PC-3 (cell line): ENCODE results near the gene HIGD1B. TPM values are rescaled to one million over a fixed set of nuclear protein-coding genes. Genes with fewer than 3 reads are reported as not detected.

Experiments
- ATAC-seq: fragments of 200-7000 bp; cut with Tn5 transposase; 2 replicates; pipeline ENCODE4 v1.9.1; 2020; ENCODE audit warnings: mild to moderate bottlenecking, moderate library complexity
- BruUV-seq: library from RNA; stranded (reverse); fragments of 400-500 nt; replicated peaks from 2 replicates; lab custom pipeline; 2021; lab: Mats Ljungman, UMichigan
- CTCF ChIA-PET: fragments of 300-600 bp; sonication (Branson Sonifier 250); formaldehyde crosslinking; loops from one replicate; lab custom pipeline; 2022; ENCODE audit warnings: antibody characterized with exemption; lab: Charles Lee
- POLR2A ChIA-PET: fragments of 300-600 bp; sonication (Branson Sonifier 250); formaldehyde crosslinking; loops from one replicate; lab custom pipeline; 2022; ENCODE audit warnings: antibody characterized with exemption; ENCODE audit not compliant: unreplicated experiment; lab: Charles Lee
- DNase-seq: peaks from one replicate; pipeline ENCODE4 v3.0.0-alpha.2; 2015
- H2AFZ ChIP-seq: fragments of 300-600 bp; sonication (generic); 2 replicates; pipeline ENCODE4 v1.6.0; 2016; ENCODE audit warnings: antibody characterized with exemption, low read length
- H3F3A ChIP-seq: fragments of 300-600 bp; sonication (generic); one replicate; pipeline ENCODE4 v1.6.0; 2017; ENCODE audit warnings: antibody characterized with exemption, low read length, control low read depth, mild to moderate bottlenecking; ENCODE audit not compliant: unreplicated experiment
- H3K27ac ChIP-seq: fragments of 300-600 bp; sonication (generic); 2 replicates; pipeline ENCODE4 v1.5.1; 2016; ENCODE audit warnings: mild to moderate bottlenecking, low read length
- H3K27me3 ChIP-seq: fragments of 300-600 bp; sonication (generic); 2 replicates; pipeline ENCODE4 v1.6.1; 2016; ENCODE audit warnings: low read length, mixed read lengths
- H3K36me3 ChIP-seq: fragments of 300-600 bp; sonication (generic); 2 replicates; pipeline ENCODE4 v1.6.1; 2016; ENCODE audit warnings: low read depth, mixed run types, low read length, mixed read lengths
- H3K4me1 ChIP-seq: fragments of 300-600 bp; sonication (generic); 2 replicates; pipeline ENCODE4 v1.5.1; 2016; ENCODE audit warnings: low read length; ENCODE audit not compliant: insufficient read depth
- H3K4me2 ChIP-seq: fragments of 300-600 bp; sonication (generic); 2 replicates; pipeline ENCODE4 v1.6.0; 2016; ENCODE audit warnings: low read length
- H3K4me3 ChIP-seq: fragments of 300-600 bp; sonication (generic); 2 replicates; pipeline ENCODE4 v1.5.1; 2016; ENCODE audit warnings: mild to moderate bottlenecking, low read length, mixed read lengths
- H3K79me2 ChIP-seq: fragments of 300-600 bp; sonication (generic); 2 replicates; pipeline ENCODE4 v1.6.1; 2017; ENCODE audit warnings: low read length, mixed read lengths
- H3K9ac ChIP-seq: fragments of 300-600 bp; sonication (generic); 2 replicates; pipeline ENCODE4 v1.6.0; 2016; ENCODE audit warnings: mild to moderate bottlenecking, low read length
- H3K9me2 ChIP-seq: fragments of 300-600 bp; sonication (generic); replicated peaks from 2 replicates; pipeline ENCODE4 v1.6.1; 2016; ENCODE audit warnings: mixed run types, low read length, mixed read lengths
- H3K9me3 ChIP-seq: fragments of 300-600 bp; sonication (generic); 2 replicates; pipeline ENCODE4 v1.6.1; 2016; ENCODE audit warnings: low read length, mixed read lengths
- H4K20me1 ChIP-seq: fragments of 300-600 bp; sonication (generic); 2 replicates; pipeline ENCODE4 v1.6.1; 2016; ENCODE audit warnings: low read length, mixed read lengths
- CTCF ChIP-seq: fragments of 300-600 bp; sonication (generic); conservative IDR thresholded peaks from 2 replicates; pipeline ENCODE4 v1.5.1; 2017; ENCODE audit warnings: antibody characterized with exemption, low read depth, mild to moderate bottlenecking, low read length
- EZH2 ChIP-seq: fragments of 300-600 bp; sonication (generic); IDR thresholded peaks from one replicate; pipeline ENCODE4 v1.6.1; 2017; ENCODE audit warnings: antibody characterized with exemption, mild to moderate bottlenecking, low read length; ENCODE audit not compliant: unreplicated experiment
- EZH2phosphoT487 ChIP-seq: fragments of 300-600 bp; sonication (generic); IDR thresholded peaks from 2 replicates; pipeline ENCODE4 v1.6.1; 2018; ENCODE audit warnings: mild to moderate bottlenecking, antibody characterized with exemption, low read length, borderline replicate concordance
- intact Hi-C: fragments of 100-400 bp; cut with micrococcal nuclease; formaldehyde crosslinking; loops from 2 replicates; pipeline ENCODE4 v1.9.0; 2023
- total RNA-seq: library from RNA; depleted of rRNA; stranded (reverse); fragments of >200 nt; gene quantifications from 2 replicates; pipeline ENCODE4 v1.2.3, GENCODE V29; 2014

Gene HIGD1B
- total RNA-seq, 1 experiment from 2014 or later: not detected

GRCh38 chr17:44880062-44880461 is 32.4 kb downstream of the HIGD1B start:
- ChIA-PET POLR2A (no interaction called here), CTCF (no interaction called here)
- DNase-seq: no peak
- no peak overlapping the region for H3K4me3 ChIP-seq
- no TSS peak for BruUV-seq
- H3K79me2 ChIP-seq: no peaks in the 10 kb centered on the region
- no peak overlapping the region for H3K27ac ChIP-seq
- TF ChIP-seq EZH2: no peak
- TF ChIP-seq EZH2phosphoT487: no peak
- TF ChIP-seq CTCF: no peak
- no peaks in the 10 kb centered on the region for H3K4me1 ChIP-seq
- intact Hi-C loops: no loop called here
- H3K9me2 ChIP-seq: no peaks in the 10 kb centered on the region
- no peak overlapping the region for H2AFZ ChIP-seq
- no peak overlapping the region for H3K4me2 ChIP-seq
- H4K20me1 ChIP-seq: no peaks in the 10 kb centered on the region
- H3K9ac ChIP-seq: no peak overlapping the region
- H3K36me3 ChIP-seq: peaks cover 70% of the 10 kb centered on the region
- no peak for ATAC-seq
- H3K27me3 ChIP-seq: no peaks in the 10 kb centered on the region
- no peaks in the 10 kb centered on the region for H3F3A ChIP-seq
- no peaks in the 10 kb centered on the region for H3K9me3 ChIP-seq

GRCh38 chr17:44881145-44881544 is 33.5 kb downstream of the HIGD1B start:
- H3K27me3 ChIP-seq: no peaks in the 10 kb centered on the region
- H3K4me2 ChIP-seq: no peak overlapping the region
- no peaks in the 10 kb centered on the region for H3K4me1 ChIP-seq
- H3K4me3 ChIP-seq: no peak overlapping the region
- ATAC-seq (no peak), DNase-seq (no peak)
- no peaks in the 10 kb centered on the region for H4K20me1 ChIP-seq
- no peaks in the 10 kb centered on the region for H3F3A ChIP-seq
- ChIA-PET CTCF (no interaction called here), POLR2A (interaction anchor here (0.8 kb wide), 1 partner anchor 42 kb away, joined by 4 read pairs; no protein-coding TSS in a partner anchor)
- intact Hi-C loops: no loop called here
- BruUV-seq: no TSS peak
- no peak overlapping the region for H3K27ac ChIP-seq
- H3K9ac ChIP-seq: no peak overlapping the region
- H3K36me3 ChIP-seq: peaks cover 73% of the 10 kb centered on the region
- no peaks in the 10 kb centered on the region for H3K79me2 ChIP-seq
- TF ChIP-seq CTCF (no peak), EZH2phosphoT487 (no peak)
- no peaks in the 10 kb centered on the region for H3K9me2 ChIP-seq
- H3K9me3 ChIP-seq: no peaks in the 10 kb centered on the region
- H2AFZ ChIP-seq: no peak overlapping the region

- Histone ChIP-seq H3K4me3 (no peak overlapping the region), H3K36me3 (peaks cover 56% of the 10 kb centered on the region), H3K4me2 (no peak overlapping the region), H3K9me2 (no peaks in the 10 kb centered on the region), H3K79me2 (peaks cover 36% of the 10 kb centered on the region), H3K27me3 (no peaks in the 10 kb centered on the region), H3K27ac (no peak overlapping the region), H3K9me3 (no peaks in the 10 kb centered on the region), H3K9ac (no peak overlapping the region), H3K4me1 (no peaks in the 10 kb centered on the region), H4K20me1 (peaks cover 29% of the 10 kb centered on the region; the same call in 1 of the 2 replicates), H2AFZ (no peak overlapping the region), H3F3A (no peaks in the 10 kb centered on the region)
- CTCF ChIA-PET: no interaction called here
- intact Hi-C loops: no loop called here
- no peak for TF ChIP-seq EZH2phosphoT487
- TF ChIP-seq EZH2: no peak
- TF ChIP-seq CTCF: no peak
- POLR2A ChIA-PET: no interaction called here
- no TSS peak for BruUV-seq
- DNase-seq: no peak
- ATAC-seq: no peak
These were observed 37.3 kb downstream of the HIGD1B start for GRCh38 chr17:44884941-44885340.
